GM23338 (cell line): ENCODE data around the gene PTOV1. TPM values are rescaled to one million over a fixed set of nuclear protein-coding genes. Genes with fewer than 3 reads are reported as not detected.

Experiments
- ATAC-seq: fragments of 200-7000 bp; cut with Tn5 transposase; 3 replicates; pipeline ENCODE4 v1.9.1; 2020
- DNase-seq: peaks from one replicate; pipeline ENCODE4 v3.0.0-alpha.2; 2015; ENCODE audit warnings: low spot score
- H2AFZ ChIP-seq: fragments of 200-600 bp; sonication (generic); 2 replicates; pipeline ENCODE4 v1.8.0; 2016; ENCODE audit warnings: antibody characterized with exemption, mild to moderate bottlenecking, moderate library complexity
- H3F3A ChIP-seq: fragments of 200-600 bp; sonication (generic); replicated peaks from 2 replicates; pipeline ENCODE4 v1.8.0; 2017; ENCODE audit warnings: antibody characterized with exemption, mixed run types, low read depth
- H3K27ac ChIP-seq: fragments of 200-600 bp; sonication (generic); 2 replicates; pipeline ENCODE4 v1.6.1; 2016; ENCODE audit warnings: low read depth
- H3K27me3 ChIP-seq: fragments of 200-600 bp; sonication (generic); 2 replicates; pipeline ENCODE4 v1.8.0; 2016; ENCODE audit warnings: mild to moderate bottlenecking, mixed run types, moderate library complexity; ENCODE audit not compliant: insufficient read depth
- H3K36me3 ChIP-seq: fragments of 200-600 bp; sonication (generic); 2 replicates; pipeline ENCODE4 v1.8.0; 2016; ENCODE audit warnings: mild to moderate bottlenecking; ENCODE audit not compliant: insufficient read depth
- H3K4me1 ChIP-seq: fragments of 200-600 bp; sonication (generic); 2 replicates; pipeline ENCODE4 v1.8.0; 2016; ENCODE audit warnings: mild to moderate bottlenecking, moderate library complexity; ENCODE audit not compliant: insufficient read depth
- H3K4me2 ChIP-seq: fragments of 200-600 bp; sonication (generic); 2 replicates; pipeline ENCODE4 v1.7.1; 2017; ENCODE audit warnings: mixed run types
- H3K4me3 ChIP-seq: fragments of 200-600 bp; sonication (generic); 2 replicates; pipeline ENCODE4 v1.6.1; 2016; ENCODE audit warnings: mixed run types
- H3K79me2 ChIP-seq: fragments of 200-600 bp; sonication (generic); replicated peaks from 2 replicates; pipeline ENCODE4 v1.8.0; 2017; ENCODE audit warnings: mild to moderate bottlenecking; ENCODE audit not compliant: insufficient read depth
- H3K9me2 ChIP-seq: fragments of 200-600 bp; sonication (generic); 2 replicates; pipeline ENCODE4 v1.8.0; 2017; ENCODE audit not compliant: insufficient read depth
- H4K20me1 ChIP-seq: fragments of 200-600 bp; sonication (generic); replicated peaks from 2 replicates; pipeline ENCODE4 v1.8.0; 2017; ENCODE audit warnings: mild to moderate bottlenecking; ENCODE audit not compliant: insufficient read depth
- H3K27ac Mint-ChIP-seq: 2 replicates; pipeline ENCODE4 v1.8.0; 2020; ENCODE audit warnings: inconsistent platforms, mild to moderate bottlenecking, moderate library complexity, mixed read lengths
- H3K27me3 Mint-ChIP-seq: 3 replicates; pipeline ENCODE4 v1.8.0; 2022; ENCODE audit warnings: low read depth, mild to moderate bottlenecking, moderate library complexity, mixed read lengths, inconsistent platforms; ENCODE audit not compliant: insufficient read depth, poor library complexity
- H3K36me3 Mint-ChIP-seq: 3 replicates; pipeline ENCODE4 v1.8.0; 2021; ENCODE audit warnings: low read depth, mild to moderate bottlenecking, inconsistent platforms, moderate library complexity, mixed read lengths
- H3K4me1 Mint-ChIP-seq: 3 replicates; pipeline ENCODE4 v1.8.0; 2020; ENCODE audit warnings: mild to moderate bottlenecking, inconsistent platforms, mixed read lengths
- H3K4me3 Mint-ChIP-seq: 3 replicates; pipeline ENCODE4 v1.8.0; 2021; ENCODE audit warnings: moderate library complexity, mild to moderate bottlenecking, inconsistent platforms, mixed read lengths
- H3K9me3 Mint-ChIP-seq: 3 replicates; pipeline ENCODE4 v1.8.0; 2020; ENCODE audit warnings: moderate library complexity, mild to moderate bottlenecking, inconsistent platforms, mixed read lengths
- CREB1 ChIP-seq: fragments of 250-450 bp; sonication (Bioruptor Pico); IDR thresholded peaks from 2 replicates; pipeline ENCODE4 v1.5.0; 2020; ENCODE audit warnings: low read depth, mild to moderate bottlenecking, moderate library complexity
- EZH2 ChIP-seq: fragments of 200-600 bp; sonication (generic); IDR thresholded peaks from one replicate; pipeline ENCODE4 v1.8.0; 2017; ENCODE audit warnings: antibody characterized with exemption, mild to moderate bottlenecking, low read depth; ENCODE audit not compliant: unreplicated experiment
- EZH2phosphoT487 ChIP-seq: fragments of 200-600 bp; sonication (generic); IDR thresholded peaks from one replicate; pipeline ENCODE4 v1.8.1; 2018; ENCODE audit warnings: antibody characterized with exemption; ENCODE audit not compliant: unreplicated experiment
- JUNB ChIP-seq: IDR thresholded peaks from one replicate; pipeline ENCODE4 v1.6.1; 2016; ENCODE audit warnings: antibody characterized with exemption; ENCODE audit not compliant: unreplicated experiment
- NANOG ChIP-seq: IDR thresholded peaks from 2 replicates; pipeline ENCODE4 v1.6.1; 2016; ENCODE audit warnings: antibody characterized with exemption, borderline replicate concordance
- POLR2AphosphoS5 ChIP-seq: IDR thresholded peaks from 2 replicates; pipeline ENCODE4 v1.6.1; 2016; ENCODE audit warnings: antibody characterized with exemption, low read depth
- STAT1 ChIP-seq: IDR thresholded peaks from one replicate; pipeline ENCODE4 v1.6.1; 2016; ENCODE audit warnings: antibody characterized with exemption; ENCODE audit not compliant: unreplicated experiment
- ZNF114 ChIP-seq: fragments of 250-450 bp; sonication (Bioruptor Pico); IDR thresholded peaks from 2 replicates; pipeline ENCODE4 v1.5.0; 2020; ENCODE audit warnings: mild to moderate bottlenecking, moderate library complexity
- ZNF331 ChIP-seq: fragments of 250-450 bp; sonication (Bioruptor Pico); IDR thresholded peaks from 2 replicates; pipeline ENCODE4 v1.5.0; 2020; ENCODE audit warnings: low read depth, mild to moderate bottlenecking, moderate library complexity
- polyA plus RNA-seq: library from polyadenylated mRNA; unstranded; fragments of >200 nt; fragmentation: Nextera tagmentation; extraction: Ambion mirVana; gene quantifications from 2 replicates; pipeline ENCODE4 v1.2.1, GENCODE V29; 2016
- total RNA-seq: library from RNA; depleted of rRNA; stranded (reverse); fragments of >200 nt; shearing (Covaris generic); gene quantifications from 2 replicates; pipeline ENCODE4 v1.2.3, GENCODE V29; 2014
- TF ChIP-seq, protein P1 (sequence below), 2 experiments: fragments of 200-600 bp in 1 of 2; sonication (generic) in 1 of 2; conservative IDR thresholded peaks; 2 replicates each; pipeline versions ENCODE4 v1.5.1 to v1.6.1; 2016 to 2017; ENCODE audit warnings: antibody characterized with exemption in 2 of 2, low read depth in 2 of 2, mild to moderate bottlenecking in 2 of 2, moderate library complexity in 1 of 2
- TF ChIP-seq, protein P2 (sequence below): IDR thresholded peaks from one replicate; pipeline ENCODE4 v1.6.1; 2018; ENCODE audit warnings: antibody characterized with exemption; ENCODE audit not compliant: unreplicated experiment
- TF ChIP-seq, protein P3 (sequence below): IDR thresholded peaks from 2 replicates; pipeline ENCODE4 v1.6.1; 2016; ENCODE audit warnings: antibody characterized with exemption
- TF ChIP-seq, protein P4 (sequence below): fragments of 250-450 bp; sonication (Bioruptor Pico); IDR thresholded peaks from 2 replicates; pipeline ENCODE4 v1.5.0; 2020; ENCODE audit warnings: mild to moderate bottlenecking, moderate library complexity

PTOV1 gene
- total and polyA plus RNA-seq, 2 experiments from 2014 or later, result 188 to 209 TPM

DNA sequence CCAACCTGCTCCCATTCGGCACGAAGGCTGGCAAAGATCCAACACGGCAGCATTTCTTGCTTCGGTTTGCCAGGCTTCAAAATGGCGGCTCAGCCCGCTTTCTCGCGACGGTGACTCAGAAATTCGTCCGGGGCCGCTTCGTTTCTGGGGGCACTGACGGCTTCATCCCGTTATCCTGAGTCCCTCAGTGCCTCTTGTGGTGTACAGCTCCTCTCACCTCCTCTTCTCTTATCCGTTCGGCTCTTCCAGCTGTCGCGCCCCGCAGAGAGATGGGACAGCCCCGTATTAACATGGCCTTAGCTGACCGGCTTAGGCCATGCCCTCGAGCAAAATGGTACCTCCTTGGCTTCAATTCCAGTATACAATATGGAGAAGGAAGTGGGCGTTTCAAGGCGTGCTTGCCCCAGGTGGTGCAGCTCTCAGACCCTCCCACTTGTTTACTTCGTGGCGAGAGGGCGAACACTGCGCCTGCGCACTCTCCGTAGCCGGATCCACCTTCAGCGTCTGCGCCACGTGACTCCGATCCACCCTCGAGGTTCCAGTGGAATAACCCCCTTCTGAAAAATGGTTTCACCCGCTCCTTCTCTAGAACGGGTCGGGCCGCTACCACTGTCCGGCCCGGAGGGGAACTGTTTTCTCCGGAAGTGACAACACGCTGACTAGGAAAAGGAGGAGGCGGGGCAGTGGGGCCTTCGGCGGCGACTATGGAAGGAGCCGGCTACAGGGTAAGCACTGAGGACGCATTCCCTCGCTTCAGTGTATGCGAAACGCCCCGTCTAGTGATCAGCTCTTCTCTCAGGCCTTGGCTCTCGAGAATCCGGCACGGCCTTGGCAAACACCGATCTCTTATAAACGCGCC is 26.3 kb downstream of the PTOV1 start, which contains the start of the genes AKT1S1 and TBC1D17:
TSS of gene AKT1S1 (minus strand) at position 336 of the 859 bp plus-strand sequence. CDS start 4,060 bp downstream, outside the sequence.
TSS of gene TBC1D17 (plus strand) at position 683 of the 859 bp plus-strand sequence. CDS start at position 705, 22 bp downstream.
- Mint-ChIP-seq H3K27me3 (peaks cover 18% of the 10 kb centered on the region), H3K4me1 (peaks cover 26% of the 10 kb centered on the region), H3K4me3 (no peak within 1 kb of the TSS), H3K27ac (no peak within 1 kb of the TSS; the same call in 1 of the 2 replicates), H3K36me3 (peaks cover 46% of the 10 kb centered on the region), H3K9me3 (no peaks in the 10 kb centered on the region; the same call in 2 of the 3 replicates)
- Histone ChIP-seq H4K20me1 (peaks cover 8% of the 10 kb centered on the region), H3K27me3 (no peaks in the 10 kb centered on the region), H3K9me2 (no peaks in the 10 kb centered on the region), H3F3A (peaks cover 17% of the 10 kb centered on the region; the same call in 1 of the 2 replicates), H3K79me2 (peaks cover 38% of the 10 kb centered on the region), H3K4me3 (peak within 1 kb of the TSS; percentile 63), H3K36me3 (peaks cover 25% of the 10 kb centered on the region), H2AFZ (no peak within 1 kb of the TSS; the same call in 1 of the 2 replicates), H3K27ac (peak within 1 kb of the TSS; percentile 99), H3K4me1 (peaks cover 16% of the 10 kb centered on the region; the same call in 1 of the 2 replicates), H3K4me2 (peak within 1 kb of the TSS; percentile 95)
- peak; percentile 65 for ATAC-seq
- TF ChIP-seq ZNF114 (CRISPR knock-in tag) (0 out of 2 replicates have a peak, but pooled peaks have one; percentile 24), EZH2 (no peak), EZH2phosphoT487 (no peak), JUNB (no peak), POLR2AphosphoS5 (no peak; the same call in 1 of the 2 replicates), STAT1 (no peak), NANOG (no peak), ZNF331 (CRISPR knock-in tag) (no peak), CREB1 (CRISPR knock-in tag) (peak; percentile 96)
- TF ChIP-seq, protein P1, sequence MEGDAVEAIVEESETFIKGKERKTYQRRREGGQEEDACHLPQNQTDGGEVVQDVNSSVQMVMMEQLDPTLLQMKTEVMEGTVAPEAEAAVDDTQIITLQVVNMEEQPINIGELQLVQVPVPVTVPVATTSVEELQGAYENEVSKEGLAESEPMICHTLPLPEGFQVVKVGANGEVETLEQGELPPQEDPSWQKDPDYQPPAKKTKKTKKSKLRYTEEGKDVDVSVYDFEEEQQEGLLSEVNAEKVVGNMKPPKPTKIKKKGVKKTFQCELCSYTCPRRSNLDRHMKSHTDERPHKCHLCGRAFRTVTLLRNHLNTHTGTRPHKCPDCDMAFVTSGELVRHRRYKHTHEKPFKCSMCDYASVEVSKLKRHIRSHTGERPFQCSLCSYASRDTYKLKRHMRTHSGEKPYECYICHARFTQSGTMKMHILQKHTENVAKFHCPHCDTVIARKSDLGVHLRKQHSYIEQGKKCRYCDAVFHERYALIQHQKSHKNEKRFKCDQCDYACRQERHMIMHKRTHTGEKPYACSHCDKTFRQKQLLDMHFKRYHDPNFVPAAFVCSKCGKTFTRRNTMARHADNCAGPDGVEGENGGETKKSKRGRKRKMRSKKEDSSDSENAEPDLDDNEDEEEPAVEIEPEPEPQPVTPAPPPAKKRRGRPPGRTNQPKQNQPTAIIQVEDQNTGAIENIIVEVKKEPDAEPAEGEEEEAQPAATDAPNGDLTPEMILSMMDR (conservative IDR thresholded peaks at IDR 0.05; ENCODE audit: low read depth in 2 of 2), result no peak
- TF ChIP-seq, protein P2, sequence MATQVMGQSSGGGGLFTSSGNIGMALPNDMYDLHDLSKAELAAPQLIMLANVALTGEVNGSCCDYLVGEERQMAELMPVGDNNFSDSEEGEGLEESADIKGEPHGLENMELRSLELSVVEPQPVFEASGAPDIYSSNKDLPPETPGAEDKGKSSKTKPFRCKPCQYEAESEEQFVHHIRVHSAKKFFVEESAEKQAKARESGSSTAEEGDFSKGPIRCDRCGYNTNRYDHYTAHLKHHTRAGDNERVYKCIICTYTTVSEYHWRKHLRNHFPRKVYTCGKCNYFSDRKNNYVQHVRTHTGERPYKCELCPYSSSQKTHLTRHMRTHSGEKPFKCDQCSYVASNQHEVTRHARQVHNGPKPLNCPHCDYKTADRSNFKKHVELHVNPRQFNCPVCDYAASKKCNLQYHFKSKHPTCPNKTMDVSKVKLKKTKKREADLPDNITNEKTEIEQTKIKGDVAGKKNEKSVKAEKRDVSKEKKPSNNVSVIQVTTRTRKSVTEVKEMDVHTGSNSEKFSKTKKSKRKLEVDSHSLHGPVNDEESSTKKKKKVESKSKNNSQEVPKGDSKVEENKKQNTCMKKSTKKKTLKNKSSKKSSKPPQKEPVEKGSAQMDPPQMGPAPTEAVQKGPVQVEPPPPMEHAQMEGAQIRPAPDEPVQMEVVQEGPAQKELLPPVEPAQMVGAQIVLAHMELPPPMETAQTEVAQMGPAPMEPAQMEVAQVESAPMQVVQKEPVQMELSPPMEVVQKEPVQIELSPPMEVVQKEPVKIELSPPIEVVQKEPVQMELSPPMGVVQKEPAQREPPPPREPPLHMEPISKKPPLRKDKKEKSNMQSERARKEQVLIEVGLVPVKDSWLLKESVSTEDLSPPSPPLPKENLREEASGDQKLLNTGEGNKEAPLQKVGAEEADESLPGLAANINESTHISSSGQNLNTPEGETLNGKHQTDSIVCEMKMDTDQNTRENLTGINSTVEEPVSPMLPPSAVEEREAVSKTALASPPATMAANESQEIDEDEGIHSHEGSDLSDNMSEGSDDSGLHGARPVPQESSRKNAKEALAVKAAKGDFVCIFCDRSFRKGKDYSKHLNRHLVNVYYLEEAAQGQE, result no peak
- TF ChIP-seq, protein P3, sequence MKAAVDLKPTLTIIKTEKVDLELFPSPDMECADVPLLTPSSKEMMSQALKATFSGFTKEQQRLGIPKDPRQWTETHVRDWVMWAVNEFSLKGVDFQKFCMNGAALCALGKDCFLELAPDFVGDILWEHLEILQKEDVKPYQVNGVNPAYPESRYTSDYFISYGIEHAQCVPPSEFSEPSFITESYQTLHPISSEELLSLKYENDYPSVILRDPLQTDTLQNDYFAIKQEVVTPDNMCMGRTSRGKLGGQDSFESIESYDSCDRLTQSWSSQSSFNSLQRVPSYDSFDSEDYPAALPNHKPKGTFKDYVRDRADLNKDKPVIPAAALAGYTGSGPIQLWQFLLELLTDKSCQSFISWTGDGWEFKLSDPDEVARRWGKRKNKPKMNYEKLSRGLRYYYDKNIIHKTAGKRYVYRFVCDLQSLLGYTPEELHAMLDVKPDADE, result peak; percentile 78
- TF ChIP-seq, protein P4, sequence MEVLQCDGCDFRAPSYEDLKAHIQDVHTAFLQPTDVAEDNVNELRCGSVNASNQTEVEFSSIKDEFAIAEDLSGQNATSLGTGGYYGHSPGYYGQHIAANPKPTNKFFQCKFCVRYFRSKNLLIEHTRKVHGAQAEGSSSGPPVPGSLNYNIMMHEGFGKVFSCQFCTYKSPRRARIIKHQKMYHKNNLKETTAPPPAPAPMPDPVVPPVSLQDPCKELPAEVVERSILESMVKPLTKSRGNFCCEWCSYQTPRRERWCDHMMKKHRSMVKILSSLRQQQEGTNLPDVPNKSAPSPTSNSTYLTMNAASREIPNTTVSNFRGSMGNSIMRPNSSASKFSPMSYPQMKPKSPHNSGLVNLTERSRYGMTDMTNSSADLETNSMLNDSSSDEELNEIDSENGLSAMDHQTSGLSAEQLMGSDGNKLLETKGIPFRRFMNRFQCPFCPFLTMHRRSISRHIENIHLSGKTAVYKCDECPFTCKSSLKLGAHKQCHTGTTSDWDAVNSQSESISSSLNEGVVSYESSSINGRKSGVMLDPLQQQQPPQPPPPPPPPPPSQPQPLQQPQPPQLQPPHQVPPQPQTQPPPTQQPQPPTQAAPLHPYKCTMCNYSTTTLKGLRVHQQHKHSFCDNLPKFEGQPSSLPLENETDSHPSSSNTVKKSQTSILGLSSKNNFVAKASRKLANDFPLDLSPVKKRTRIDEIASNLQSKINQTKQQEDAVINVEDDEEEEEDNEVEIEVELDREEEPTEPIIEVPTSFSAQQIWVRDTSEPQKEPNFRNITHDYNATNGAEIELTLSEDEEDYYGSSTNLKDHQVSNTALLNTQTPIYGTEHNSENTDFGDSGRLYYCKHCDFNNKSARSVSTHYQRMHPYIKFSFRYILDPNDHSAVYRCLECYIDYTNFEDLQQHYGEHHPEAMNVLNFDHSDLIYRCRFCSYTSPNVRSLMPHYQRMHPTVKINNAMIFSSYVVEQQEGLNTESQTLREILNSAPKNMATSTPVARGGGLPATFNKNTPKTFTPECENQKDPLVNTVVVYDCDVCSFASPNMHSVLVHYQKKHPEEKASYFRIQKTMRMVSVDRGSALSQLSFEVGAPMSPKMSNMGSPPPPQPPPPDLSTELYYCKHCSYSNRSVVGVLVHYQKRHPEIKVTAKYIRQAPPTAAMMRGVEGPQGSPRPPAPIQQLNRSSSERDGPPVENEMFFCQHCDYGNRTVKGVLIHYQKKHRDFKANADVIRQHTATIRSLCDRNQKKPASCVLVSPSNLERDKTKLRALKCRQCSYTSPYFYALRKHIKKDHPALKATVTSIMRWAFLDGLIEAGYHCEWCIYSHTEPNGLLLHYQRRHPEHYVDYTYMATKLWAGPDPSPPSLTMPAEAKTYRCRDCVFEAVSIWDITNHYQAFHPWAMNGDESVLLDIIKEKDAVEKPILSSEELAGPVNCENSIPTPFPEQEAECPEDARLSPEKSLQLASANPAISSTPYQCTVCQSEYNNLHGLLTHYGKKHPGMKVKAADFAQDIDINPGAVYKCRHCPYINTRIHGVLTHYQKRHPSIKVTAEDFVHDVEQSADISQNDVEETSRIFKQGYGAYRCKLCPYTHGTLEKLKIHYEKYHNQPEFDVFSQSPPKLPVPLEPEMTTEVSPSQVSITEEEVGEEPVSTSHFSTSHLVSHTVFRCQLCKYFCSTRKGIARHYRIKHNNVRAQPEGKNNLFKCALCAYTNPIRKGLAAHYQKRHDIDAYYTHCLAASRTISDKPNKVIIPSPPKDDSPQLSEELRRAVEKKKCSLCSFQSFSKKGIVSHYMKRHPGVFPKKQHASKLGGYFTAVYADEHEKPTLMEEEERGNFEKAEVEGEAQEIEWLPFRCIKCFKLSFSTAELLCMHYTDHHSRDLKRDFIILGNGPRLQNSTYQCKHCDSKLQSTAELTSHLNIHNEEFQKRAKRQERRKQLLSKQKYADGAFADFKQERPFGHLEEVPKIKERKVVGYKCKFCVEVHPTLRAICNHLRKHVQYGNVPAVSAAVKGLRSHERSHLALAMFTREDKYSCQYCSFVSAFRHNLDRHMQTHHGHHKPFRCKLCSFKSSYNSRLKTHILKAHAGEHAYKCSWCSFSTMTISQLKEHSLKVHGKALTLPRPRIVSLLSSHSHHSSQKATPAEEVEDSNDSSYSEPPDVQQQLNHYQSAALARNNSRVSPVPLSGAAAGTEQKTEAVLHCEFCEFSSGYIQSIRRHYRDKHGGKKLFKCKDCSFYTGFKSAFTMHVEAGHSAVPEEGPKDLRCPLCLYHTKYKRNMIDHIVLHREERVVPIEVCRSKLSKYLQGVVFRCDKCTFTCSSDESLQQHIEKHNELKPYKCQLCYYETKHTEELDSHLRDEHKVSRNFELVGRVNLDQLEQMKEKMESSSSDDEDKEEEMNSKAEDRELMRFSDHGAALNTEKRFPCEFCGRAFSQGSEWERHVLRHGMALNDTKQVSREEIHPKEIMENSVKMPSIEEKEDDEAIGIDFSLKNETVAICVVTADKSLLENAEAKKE (CRISPR knock-in tag), result no peak
- DNase-seq, result peak; percentile 100
